ENCODE measurements around the gene RNF130. TPM values are rescaled to one million over a fixed set of nuclear protein-coding genes. Genes with fewer than 3 reads are reported as not detected.

The RNF130 gene
- total RNA-seq, 4 donors from 2014 or later = 55.0 to 121 (median 69.4) TPM

- Histone ChIP-seq H3K9me3 (no peaks in the 10 kb centered on the region), H3K27ac (no peak overlapping the region), H3K4me1 (peaks cover 9 to 15% of the 10 kb centered on the region in 2 donors), H3K27me3 (no peaks in the 10 kb centered on the region), H3K36me3 (no peaks in the 10 kb centered on the region), H3K4me3 (replicated peaks in 1 of 3) (no peak overlapping the region)
- no peak for DNase-seq
- intact Hi-C loops (cut with DNase I) = no loop called here
- no peak for TF ChIP-seq CTCF (IDR thresholded peaks at IDR 0.05)
- no peak for TF ChIP-seq POLR2A (IDR thresholded peaks at IDR 0.05)
- 78 to 84% methylated on average over 9 of the region's 9 CpGs for WGBS, 2 donors
These were observed 1.8 kb downstream of the RNF130 start for GRCh38 chr5:180069589-180070247.

GRCh38 chr5:180068519-180069090 is 3.0 kb downstream of the RNF130 start:
- WGBS, 2 donors = 80 to 89% methylated on average over 6 of the region's 6 CpGs
- Histone ChIP-seq H3K36me3 (no peaks in the 10 kb centered on the region), H3K27ac (no peak overlapping the region), H3K4me3 (replicated peaks in 1 of 3) (no peak overlapping the region), H3K27me3 (no peaks in the 10 kb centered on the region), H3K4me1 (peaks cover 9 to 15% of the 10 kb centered on the region in 2 donors), H3K9me3 (no peaks in the 10 kb centered on the region)
- DNase-seq = no peak
- TF ChIP-seq POLR2A (IDR thresholded peaks at IDR 0.05) = no peak
- no peak for TF ChIP-seq CTCF (IDR thresholded peaks at IDR 0.05)
- intact Hi-C loops (cut with DNase I) = no loop called here

GRCh38 chr5:180067986-180068385 is 3.6 kb downstream of the RNF130 start:
- intact Hi-C loops (cut with DNase I) = no loop called here

GRCh38 chr5:180060192-180060591 is 11.4 kb downstream of the RNF130 start:
- Histone ChIP-seq H3K27ac (no peak overlapping the region), H3K4me3 (replicated peaks in 1 of 3) (no peak overlapping the region), H3K27me3 (no peaks in the 10 kb centered on the region), H3K4me1 (no peaks in the 10 kb centered on the region), H3K36me3 (no peaks in the 10 kb centered on the region), H3K9me3 (no peaks in the 10 kb centered on the region)
- 96% methylated on average over 7 of the region's 7 CpGs for WGBS, 2 donors
- intact Hi-C loops (cut with DNase I) = no loop called here
- TF ChIP-seq CTCF (IDR thresholded peaks at IDR 0.05) (no peak), POLR2A (IDR thresholded peaks at IDR 0.05) (no peak)
- DNase-seq = no peak

More at GRCh38 chr5:180067986-180068385, 3.6 kb downstream of the RNF130 start:
- no peak overlapping the region for H3K27ac ChIP-seq
- no peaks in the 10 kb centered on the region for H3K27me3 ChIP-seq
- TF ChIP-seq POLR2A (IDR thresholded peaks at IDR 0.05) (no peak), CTCF (IDR thresholded peaks at IDR 0.05) (no peak)
- no peak for DNase-seq
- no peaks in the 10 kb centered on the region for H3K36me3 ChIP-seq
- no peak overlapping the region for H3K4me3 ChIP-seq (replicated peaks in 1 of 3)
- no peaks in the 10 kb centered on the region for H3K9me3 ChIP-seq
- 89 to 93% methylated on average over 4 of the region's 4 CpGs for WGBS, 2 donors
- H3K4me1 ChIP-seq = peaks cover 9 to 15% of the 10 kb centered on the region in 2 donors

GRCh38 chr5:180059326-180059725 is 12.2 kb downstream of the RNF130 start:
- intact Hi-C loops (cut with DNase I) = no loop called here
- Histone ChIP-seq H3K4me3 (replicated peaks in 1 of 3) (no peak overlapping the region), H3K27ac (no peak overlapping the region), H3K4me1 (no peaks in the 10 kb centered on the region), H3K36me3 (no peaks in the 10 kb centered on the region), H3K9me3 (no peaks in the 10 kb centered on the region), H3K27me3 (no peaks in the 10 kb centered on the region)
- TF ChIP-seq CTCF (IDR thresholded peaks at IDR 0.05) = no peak
- no peak for TF ChIP-seq POLR2A (IDR thresholded peaks at IDR 0.05)
- 87% methylated on average over 6 of the region's 6 CpGs for WGBS, 2 donors
- DNase-seq = no peak
